HCEC 1CT (cell line): ENCODE measurements around the gene AADAC.
"Not testable (repeated sequence)": the region's sequence is repeated elsewhere in the genome, so short reads cannot be mapped to it uniquely, and the experiment has no call there.

Experiments
- DNase-seq: peaks from one replicate; pipeline ENCODE4 v3.0.0-alpha.2; 2017

Gene AADAC, protein sequence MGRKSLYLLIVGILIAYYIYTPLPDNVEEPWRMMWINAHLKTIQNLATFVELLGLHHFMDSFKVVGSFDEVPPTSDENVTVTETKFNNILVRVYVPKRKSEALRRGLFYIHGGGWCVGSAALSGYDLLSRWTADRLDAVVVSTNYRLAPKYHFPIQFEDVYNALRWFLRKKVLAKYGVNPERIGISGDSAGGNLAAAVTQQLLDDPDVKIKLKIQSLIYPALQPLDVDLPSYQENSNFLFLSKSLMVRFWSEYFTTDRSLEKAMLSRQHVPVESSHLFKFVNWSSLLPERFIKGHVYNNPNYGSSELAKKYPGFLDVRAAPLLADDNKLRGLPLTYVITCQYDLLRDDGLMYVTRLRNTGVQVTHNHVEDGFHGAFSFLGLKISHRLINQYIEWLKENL

DNA sequence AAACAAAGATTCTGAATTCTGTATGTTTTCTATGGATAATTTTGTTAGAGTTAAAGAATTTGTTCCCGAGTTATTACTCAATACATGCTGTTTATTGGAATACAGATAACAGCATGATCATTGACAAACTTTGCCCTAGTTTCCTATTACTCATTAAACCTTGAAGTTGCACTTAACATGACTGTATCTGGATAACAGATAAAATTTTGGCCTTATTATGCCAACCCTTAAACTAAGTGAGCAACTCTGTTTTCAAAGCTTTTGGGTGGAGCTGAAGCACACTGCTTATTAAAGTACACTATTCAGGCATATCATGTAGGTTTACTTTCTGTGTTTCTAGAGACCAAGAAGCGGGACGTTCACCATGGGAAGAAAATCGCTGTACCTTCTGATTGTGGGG, at the start of gene AADAC:
TSS of gene AADAC (plus strand) at position 318 of the 400 bp plus-strand sequence. CDS start at position 365, 47 bp downstream.
- DNase-seq = no peak

- not testable (repeated sequence) for DNase-seq
Measured at GRCh38 chr3:151764699-151765098, 49.2 kb upstream of the AADAC start.

- DNase-seq = peak; percentile 34
Measured at GRCh38 chr3:151765685-151766084, 48.2 kb upstream of the AADAC start.

DNA sequence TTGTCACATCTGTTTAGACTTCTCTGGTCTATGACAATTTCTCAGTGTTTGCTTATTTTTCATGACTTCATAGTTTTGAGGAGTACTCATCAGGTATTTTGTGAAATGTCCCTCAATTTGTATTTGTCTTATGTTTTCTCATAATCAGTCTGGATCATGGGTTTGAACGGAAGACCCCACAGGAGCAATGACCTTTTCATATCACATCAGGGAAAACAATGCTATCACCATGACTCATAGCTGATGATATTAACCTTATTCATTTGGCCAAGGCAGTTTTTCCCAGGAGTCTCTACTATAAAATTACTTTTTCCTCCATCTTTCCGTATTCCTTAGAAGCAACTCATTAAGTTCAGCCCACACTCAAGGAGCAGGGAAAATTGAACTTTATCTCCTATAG, 47.5 kb upstream of the AADAC start:
- DNase-seq = peak; percentile 25

- DNase-seq = no peak
Measured at GRCh38 chr3:151768393-151768930, 45.5 kb upstream of the AADAC start.

- DNase-seq = no peak
Measured at GRCh38 chr3:151769175-151769574, 44.7 kb upstream of the AADAC start.

DNA sequence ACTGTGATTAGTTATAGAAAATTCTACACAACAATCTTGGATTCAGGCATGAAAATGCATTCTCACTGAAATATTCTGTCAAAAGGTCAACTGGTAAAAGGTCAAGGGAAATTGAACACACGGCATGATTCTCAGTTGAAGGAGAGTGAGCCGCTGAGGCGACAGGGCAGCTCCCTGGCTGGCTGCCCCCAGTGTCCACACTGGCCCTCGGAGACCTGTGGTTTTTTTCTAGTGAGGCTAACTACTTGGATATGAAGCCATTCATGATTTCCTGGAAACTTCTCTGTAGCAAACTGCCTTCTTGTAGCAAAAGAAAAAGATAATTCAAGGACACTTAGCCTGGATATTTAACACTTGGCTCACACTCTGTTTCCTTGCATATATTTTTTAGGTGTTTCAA, 43.0 kb upstream of the AADAC start:
- DNase-seq = no peak

GRCh38 chr3:151772825-151773480, 41.0 kb upstream of the AADAC start:
- no peak for DNase-seq

GRCh38 chr3:151774235-151774634, 39.7 kb upstream of the AADAC start:
- DNase-seq = no peak

DNA sequence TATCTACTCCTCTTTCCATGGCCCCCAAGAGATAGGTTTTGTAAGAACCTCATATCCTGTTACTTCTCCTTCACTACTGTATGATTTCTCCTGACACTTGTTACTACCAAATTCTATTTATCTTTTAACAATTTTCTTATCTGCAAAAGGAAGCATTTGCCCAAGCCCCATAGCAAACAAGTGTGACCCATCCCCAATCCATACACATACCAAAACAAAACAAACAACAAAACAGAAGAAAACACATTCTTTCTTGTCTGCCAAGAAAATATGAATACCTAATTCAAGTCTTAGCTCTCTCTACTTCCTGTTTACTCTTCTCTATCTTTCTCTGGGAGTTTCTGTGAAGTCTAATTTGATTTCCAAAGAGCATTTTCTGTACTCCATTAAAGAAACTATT, 39.0 kb upstream of the AADAC start:
- no peak for DNase-seq

- no peak for DNase-seq
Measured at GRCh38 chr3:151775314-151776258, 38.3 kb upstream of the AADAC start.

DNA sequence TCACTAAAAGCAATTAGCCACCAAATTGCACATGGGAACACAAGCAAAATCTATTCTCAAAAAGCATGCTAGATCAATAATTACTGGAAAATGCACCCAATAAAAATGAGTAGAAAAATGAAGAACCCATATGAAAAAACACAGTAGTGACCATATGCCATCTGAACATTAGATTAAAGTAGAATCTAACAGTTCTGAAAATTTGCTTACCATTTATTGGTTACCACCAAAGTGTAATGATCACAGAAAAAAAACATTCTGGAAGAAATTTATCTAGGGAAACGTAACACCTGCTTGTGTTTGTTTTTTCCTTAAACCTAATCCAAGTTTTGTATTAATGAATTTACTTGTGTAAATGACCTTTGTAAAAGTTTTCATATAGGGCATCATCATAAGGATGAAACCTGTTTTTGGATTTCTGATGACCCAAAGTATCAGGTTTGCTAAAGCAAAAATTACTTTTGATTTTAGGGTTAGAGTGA, 37.6 kb upstream of the AADAC start:
- no peak for DNase-seq

- no peak for DNase-seq
Measured at GRCh38 chr3:151777880-151778279, 36.0 kb upstream of the AADAC start.

GRCh38 chr3:151787626-151788025, 26.3 kb upstream of the AADAC start:
- DNase-seq = no peak

GRCh38 chr3:151788401-151788800, 25.5 kb upstream of the AADAC start:
- DNase-seq = no peak

- DNase-seq = no peak
Measured at GRCh38 chr3:151789853-151790463, 24.0 kb upstream of the AADAC start.

DNA sequence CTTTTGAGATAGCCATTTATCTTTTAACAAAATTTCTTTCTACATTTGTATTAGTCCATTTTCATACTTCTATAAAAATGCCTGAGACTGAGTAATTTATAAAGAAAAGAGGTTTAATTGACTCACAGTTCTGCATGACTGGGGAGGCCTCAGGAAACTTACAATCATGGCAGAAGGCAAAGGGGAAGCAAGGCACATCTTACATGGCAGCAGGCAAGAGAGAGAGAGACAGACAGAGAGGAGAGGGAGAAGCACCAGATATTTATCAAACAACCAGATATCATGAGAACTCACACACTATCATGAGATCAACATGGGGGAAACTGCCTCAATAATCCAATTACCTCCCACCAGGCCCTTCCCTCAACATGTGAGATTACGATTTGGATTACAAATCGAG, 23.2 kb upstream of the AADAC start:
- DNase-seq = not testable (repeated sequence)

GRCh38 chr3:151792411-151792810, 21.5 kb upstream of the AADAC start:
- DNase-seq = no peak

- DNase-seq = no peak
Measured at GRCh38 chr3:151793636-151794035, 20.3 kb upstream of the AADAC start.

- no peak for DNase-seq
Measured at GRCh38 chr3:151794080-151794479, 19.8 kb upstream of the AADAC start.

- peak; percentile 68 for DNase-seq
Measured at GRCh38 chr3:151795276-151795675, 18.6 kb upstream of the AADAC start.

DNA sequence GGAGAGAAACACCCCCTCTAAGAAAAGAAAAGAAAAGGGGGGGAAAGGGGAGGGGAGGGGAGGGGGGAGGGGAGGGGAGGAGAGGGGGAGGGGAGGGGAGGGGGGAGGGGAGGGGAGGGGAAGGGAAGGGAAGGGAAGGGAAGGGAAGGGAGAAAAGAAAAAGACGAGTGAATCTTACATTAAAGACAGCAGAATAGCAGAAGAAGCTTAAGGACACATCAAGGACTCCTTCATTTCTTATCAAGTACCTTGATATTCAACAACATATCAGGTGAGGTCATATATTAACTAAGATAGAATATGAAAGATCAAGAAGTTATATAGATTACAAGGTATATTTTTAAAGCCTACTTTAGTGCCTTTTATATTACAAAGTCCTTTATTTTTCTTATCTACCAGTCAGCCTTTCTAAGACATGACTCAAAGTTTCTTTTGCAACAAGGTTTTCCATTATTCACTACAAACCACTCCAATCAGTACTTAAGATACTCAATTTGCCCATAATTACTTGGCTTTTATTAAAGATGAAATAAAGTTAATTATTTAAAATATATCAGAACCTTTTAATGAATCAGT, 17.7 kb upstream of the AADAC start:
- no peak for DNase-seq
